CD14-positive monocyte (primary cell): ENCODE results near the gene NPRL2. TPM values are rescaled to one million over a fixed set of nuclear protein-coding genes. Genes with fewer than 3 reads are reported as not detected.

Experiments used
- DNase-seq, 3 donors: peaks; one replicate each; pipeline ENCODE4 v3.0.0-alpha.2; 2011 to 2022
- H2AFZ ChIP-seq: 2 replicates; pipeline ENCODE4 v1.6.0; 2012; ENCODE audit warnings: mild to moderate bottlenecking, low read depth, low read length, inconsistent platforms; ENCODE audit not compliant: insufficient read depth, poor library complexity, severe bottlenecking
- H3K27ac ChIP-seq, 2 donors: 1 replicate in 1 of 2; 2 replicates in 1 of 2; pipeline ENCODE4 v1.5.1; 2012 to 2013; ENCODE audit warnings: low read length in 2 of 2, control low read depth in 1 of 2, inconsistent platforms in 1 of 2, low read depth in 1 of 2, mild to moderate bottlenecking in 1 of 2
- H3K27me3 ChIP-seq, 2 donors: one replicate each; pipeline versions ENCODE4 v1.6.0 to v1.6.1; 2011 to 2013; ENCODE audit warnings: low read length in 2 of 2; ENCODE audit not compliant: control insufficient read depth in 2 of 2, insufficient read depth in 2 of 2
- H3K36me3 ChIP-seq, 2 donors: replicated peaks in 1 of 2; 1 replicate in 1 of 2; 2 replicates in 1 of 2; pipeline versions ENCODE4 v1.5.1 to v1.6.1; 2012 to 2013; ENCODE audit warnings: low read length in 2 of 2, control low read depth in 1 of 2, inconsistent platforms in 1 of 2, mild to moderate bottlenecking in 1 of 2; ENCODE audit not compliant: insufficient read depth in 2 of 2, control insufficient read depth in 1 of 2
- H3K4me1 ChIP-seq, 2 donors: 1 replicate in 1 of 2; 2 replicates in 1 of 2; pipeline versions ENCODE4 v1.5.1 to v1.6.1; 2012 to 2013; ENCODE audit warnings: low read length in 2 of 2, control low read depth in 1 of 2, inconsistent platforms in 1 of 2, mild to moderate bottlenecking in 1 of 2, moderate library complexity in 1 of 2; ENCODE audit not compliant: insufficient read depth in 2 of 2, control insufficient read depth in 1 of 2
- H3K4me2 ChIP-seq: replicated peaks from 2 replicates; pipeline ENCODE3; 2012; ENCODE audit warnings: low read length, moderate library complexity, mild to moderate bottlenecking; ENCODE audit not compliant: poor library complexity, severe bottlenecking; ENCODE audit errors: extremely low read depth
- H3K4me3 ChIP-seq, 3 experiments: fragments of 200-600 bp in 1 of 3; sonication (generic) in 1 of 3; replicated peaks in 1 of 3; 1 replicate in 2 of 3; 2 replicates in 1 of 3; pipeline ENCODE4 v1.5.1; 2011 to 2013; ENCODE audit warnings: low read length in 3 of 3, mild to moderate bottlenecking in 3 of 3, control low read depth in 2 of 3, low read depth in 2 of 3, inconsistent platforms in 1 of 3, moderate library complexity in 1 of 3
- H3K79me2 ChIP-seq: 2 replicates; pipeline ENCODE4 v1.6.0; 2012; ENCODE audit warnings: mild to moderate bottlenecking, control low read depth, inconsistent platforms, low read length, moderate library complexity; ENCODE audit not compliant: insufficient read depth
- H3K9ac ChIP-seq: 2 replicates; pipeline ENCODE4 v1.6.0; 2017; ENCODE audit warnings: low read length, mild to moderate bottlenecking; ENCODE audit not compliant: insufficient read depth, poor library complexity, severe bottlenecking
- H3K9me3 ChIP-seq, 2 donors: replicated peaks in 1 of 2; 1 replicate in 1 of 2; 2 replicates in 1 of 2; pipeline versions ENCODE4 v1.5.1 to v1.6.1; 2012 to 2013; ENCODE audit warnings: low read length in 2 of 2, control low read depth in 1 of 2; ENCODE audit not compliant: control insufficient read depth in 1 of 2, insufficient read depth in 1 of 2
- H4K20me1 ChIP-seq: 2 replicates; pipeline ENCODE4 v1.6.0; 2012; ENCODE audit warnings: mild to moderate bottlenecking, low read length, control low read depth, moderate library complexity; ENCODE audit not compliant: insufficient read depth
- H3K27ac Mint-ChIP-seq, 7 donors: one replicate each; pipeline ENCODE4 v1.8.0; 2020; ENCODE audit warnings: mild to moderate bottlenecking in 7 of 7, mixed read lengths in 7 of 7, moderate library complexity in 6 of 7, inconsistent platforms in 2 of 7
- H3K27me3 Mint-ChIP-seq, 3 donors: one replicate each; pipeline ENCODE4 v1.8.0; 2021 to 2022; ENCODE audit warnings: low read depth in 3 of 3, mild to moderate bottlenecking in 3 of 3, mixed read lengths in 3 of 3, moderate library complexity in 3 of 3, inconsistent platforms in 1 of 3
- H3K36me3 Mint-ChIP-seq, 2 donors: one replicate each; pipeline ENCODE4 v1.8.0; 2020; ENCODE audit warnings: mixed read lengths in 2 of 2, inconsistent platforms in 1 of 2, mild to moderate bottlenecking in 1 of 2
- H3K4me1 Mint-ChIP-seq: one replicate; pipeline ENCODE4 v1.8.0; 2020; ENCODE audit warnings: mild to moderate bottlenecking, mixed read lengths
- H3K4me3 Mint-ChIP-seq, 2 donors: one replicate each; pipeline ENCODE4 v1.8.0; 2020; ENCODE audit warnings: mild to moderate bottlenecking in 2 of 2, mixed read lengths in 2 of 2, moderate library complexity in 1 of 2
- H3K9me3 Mint-ChIP-seq, 7 donors: one replicate each; pipeline ENCODE4 v1.8.0; 2020 to 2022; ENCODE audit warnings: mixed read lengths in 7 of 7, mild to moderate bottlenecking in 6 of 7, moderate library complexity in 6 of 7, inconsistent platforms in 2 of 7
- WGBS: methylation state at CpG from one replicate; pipeline ENCODE4 v1.1.5; 2013; ENCODE audit warnings: missing lambda C conversion rate; ENCODE audit not compliant: insufficient coverage; 5-methylcytosine and 5-hydroxymethylcytosine counted together
- intact Hi-C, 2 donors: fragments of 100-400 bp; cut with micrococcal nuclease; formaldehyde crosslinking; loops; one replicate each; pipeline versions ENCODE4 v1.15.0 to v1.15.1; 2023
- polyA plus RNA-seq, 3 donors: library from polyadenylated mRNA; depleted of rRNA in 1 of 3; unstranded in 2 of 3; stranded (reverse) in 1 of 3; fragments of 300-500 nt in 2 of 3; fragments of >200 nt in 1 of 3; fragmentation: Illumina TruSeq in 2 of 3; gene quantifications; 1 replicate in 2 of 3; 2 replicates in 1 of 3; pipeline ENCODE4 v1.2.3, GENCODE V29; 2012 to 2021
- TF ChIP-seq, protein P1 (sequence below): fragments of 200-600 bp; IDR thresholded peaks from one replicate; pipeline ENCODE4 v1.8.0; 2022; ENCODE audit warnings: antibody characterized with exemption, mild to moderate bottlenecking

NPRL2 gene
- polyA plus RNA-seq, 3 donors, result 20.9 to 37.9 (median 23.5) TPM

- no peaks in the 10 kb centered on the region for H4K20me1 ChIP-seq
- TF ChIP-seq, protein P1, sequence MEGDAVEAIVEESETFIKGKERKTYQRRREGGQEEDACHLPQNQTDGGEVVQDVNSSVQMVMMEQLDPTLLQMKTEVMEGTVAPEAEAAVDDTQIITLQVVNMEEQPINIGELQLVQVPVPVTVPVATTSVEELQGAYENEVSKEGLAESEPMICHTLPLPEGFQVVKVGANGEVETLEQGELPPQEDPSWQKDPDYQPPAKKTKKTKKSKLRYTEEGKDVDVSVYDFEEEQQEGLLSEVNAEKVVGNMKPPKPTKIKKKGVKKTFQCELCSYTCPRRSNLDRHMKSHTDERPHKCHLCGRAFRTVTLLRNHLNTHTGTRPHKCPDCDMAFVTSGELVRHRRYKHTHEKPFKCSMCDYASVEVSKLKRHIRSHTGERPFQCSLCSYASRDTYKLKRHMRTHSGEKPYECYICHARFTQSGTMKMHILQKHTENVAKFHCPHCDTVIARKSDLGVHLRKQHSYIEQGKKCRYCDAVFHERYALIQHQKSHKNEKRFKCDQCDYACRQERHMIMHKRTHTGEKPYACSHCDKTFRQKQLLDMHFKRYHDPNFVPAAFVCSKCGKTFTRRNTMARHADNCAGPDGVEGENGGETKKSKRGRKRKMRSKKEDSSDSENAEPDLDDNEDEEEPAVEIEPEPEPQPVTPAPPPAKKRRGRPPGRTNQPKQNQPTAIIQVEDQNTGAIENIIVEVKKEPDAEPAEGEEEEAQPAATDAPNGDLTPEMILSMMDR, result no peak
- H3K9me3 ChIP-seq, result peaks cover 0 to 5% of the 10 kb centered on the region in 2 donors
- no peak overlapping the region for H3K4me3 Mint-ChIP-seq
- DNase-seq, result peak in 1 of 3 donors; percentile 8
- WGBS, result 98% methylated on average over 30 of the region's 32 CpGs
- no peaks in the 10 kb centered on the region for H3K27me3 ChIP-seq
- H3K27me3 Mint-ChIP-seq, result no peaks in the 10 kb centered on the region
- no peak overlapping the region for H3K4me3 ChIP-seq
- peaks cover 0 to 2% of the 10 kb centered on the region in 2 donors for H3K36me3 Mint-ChIP-seq
- no peak overlapping the region for H2AFZ ChIP-seq
- H3K27ac Mint-ChIP-seq, result peak overlapping the region in 1 of 7 donors; percentile 15
- peaks cover 0 to 5% (median 2%) of the 10 kb centered on the region in 7 donors for H3K9me3 Mint-ChIP-seq
- no peak overlapping the region for H3K27ac ChIP-seq
- no peak overlapping the region for H3K4me2 ChIP-seq
- no peaks in the 10 kb centered on the region for H3K36me3 ChIP-seq
- intact Hi-C loops, result no loop called here
- H3K9ac ChIP-seq, result no peak overlapping the region
- H3K79me2 ChIP-seq, result peaks cover 32% of the 10 kb centered on the region
- H3K4me1 ChIP-seq, result peaks cover 32 to 36% of the 10 kb centered on the region in 2 donors
- H3K4me1 Mint-ChIP-seq, result peaks cover 38% of the 10 kb centered on the region
Observed at GRCh38 chr3:50302095-50303012, 48.2 kb downstream of the NPRL2 start.

DNA sequence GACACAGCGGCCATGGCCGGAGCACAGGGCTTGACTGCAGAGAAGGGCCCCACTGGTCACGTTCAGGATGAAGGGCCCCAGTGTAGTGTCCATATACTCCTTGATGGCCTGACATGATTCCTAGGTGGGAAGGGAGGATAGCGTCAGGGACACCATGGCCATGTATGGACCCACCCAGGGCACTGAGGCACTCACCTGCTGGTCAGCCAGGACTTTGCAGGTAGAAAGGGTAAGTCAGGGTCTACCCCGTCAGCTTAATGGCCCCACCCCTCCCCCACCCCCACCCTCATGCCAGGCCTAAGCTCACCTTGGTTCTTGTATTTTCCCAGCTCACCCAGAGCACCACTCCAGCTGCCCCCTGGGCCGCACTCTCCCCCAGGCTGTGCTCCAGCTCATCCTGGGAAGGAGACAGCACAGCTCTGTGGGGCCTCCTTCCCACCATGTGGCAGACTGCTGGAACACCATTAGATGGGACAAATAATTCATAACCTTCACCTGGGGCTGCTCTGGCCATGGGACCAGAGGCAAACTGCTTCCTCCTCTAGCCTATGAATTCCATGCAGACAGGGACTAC lies 49.8 kb downstream of the NPRL2 start:
- Mint-ChIP-seq H3K36me3 (peaks cover 2 to 10% of the 10 kb centered on the region in 2 donors), H3K27me3 (no peaks in the 10 kb centered on the region), H3K9me3 (no peaks in the 10 kb centered on the region), H3K4me1 (peaks cover 37% of the 10 kb centered on the region), H3K4me3 (peak overlapping the region; percentile 55 to 64), H3K27ac (peak overlapping the region; percentile 99)
- Histone ChIP-seq H3K27me3 (no peaks in the 10 kb centered on the region), H3K9me3 (no peaks in the 10 kb centered on the region), H3K4me1 (peaks cover 32 to 37% of the 10 kb centered on the region in 2 donors), H3K79me2 (peaks cover 39% of the 10 kb centered on the region), H2AFZ (peak overlapping the region; percentile 77), H3K4me3 (peak overlapping the region in 1 of 3 experiments; percentile 94), H3K36me3 (no peaks in the 10 kb centered on the region), H4K20me1 (no peaks in the 10 kb centered on the region), H3K4me2 (peak overlapping the region; percentile 77), H3K9ac (peak overlapping the region; percentile 85), H3K27ac (peak overlapping the region; percentile 99 to 100)
- no peak for DNase-seq
- 85% methylated on average over 5 of the region's 6 CpGs for WGBS
- TF ChIP-seq, protein P1, result no peak
- intact Hi-C loops, result no loop called here
